PC-9 (cell line): ENCODE results near the gene SNUPN. TPM values are rescaled to one million over a fixed set of nuclear protein-coding genes. Genes with fewer than 3 reads are reported as not detected.

Experiments used
- BruUV-seq: library from RNA; stranded (reverse); fragments of 400-500 nt; replicated peaks from 2 replicates; lab custom pipeline; 2021; lab: Mats Ljungman, UMichigan
- CTCF ChIA-PET: fragments of 300-600 bp; sonication (Branson Sonifier 250); formaldehyde crosslinking; loops from one replicate; lab custom pipeline; 2022; ENCODE audit warnings: antibody characterized with exemption; lab: Charles Lee
- POLR2A ChIA-PET: fragments of 300-600 bp; sonication (Branson Sonifier 250); formaldehyde crosslinking; loops from one replicate; lab custom pipeline; 2022; ENCODE audit warnings: antibody characterized with exemption; ENCODE audit not compliant: unreplicated experiment; lab: Charles Lee
- DNase-seq, 2 experiments: peaks; one replicate each; pipeline versions ENCODE4 v3.0.0 to v3.0.0-alpha.2; 2015 to 2022; ENCODE audit warnings: mixed read lengths in 1 of 2
- H2AFZ ChIP-seq: fragments of 200-600 bp; sonication (generic); 2 replicates; pipeline ENCODE4 v1.8.1; 2017; ENCODE audit warnings: antibody characterized with exemption
- H3F3A ChIP-seq: fragments of 200-600 bp; sonication (generic); 2 replicates; pipeline ENCODE4 v1.8.1; 2017; ENCODE audit warnings: antibody characterized with exemption, mild to moderate bottlenecking, low read depth; ENCODE audit not compliant: insufficient read depth
- H3K27ac ChIP-seq: fragments of 200-600 bp; sonication (generic); 2 replicates; pipeline ENCODE4 v1.6.1; 2016; ENCODE audit warnings: mixed run types
- H3K27me3 ChIP-seq: fragments of 200-600 bp; sonication (generic); 2 replicates; pipeline ENCODE4 v1.6.1; 2016; ENCODE audit warnings: low read depth, mixed run types; ENCODE audit not compliant: insufficient read depth
- H3K36me3 ChIP-seq: fragments of 200-600 bp; sonication (generic); 2 replicates; pipeline ENCODE4 v1.6.1; 2016; ENCODE audit warnings: low read depth, mixed run types
- H3K4me1 ChIP-seq: fragments of 200-600 bp; sonication (generic); replicated peaks from 2 replicates; pipeline ENCODE4 v1.6.1; 2016; ENCODE audit warnings: mixed run types; ENCODE audit not compliant: insufficient read depth
- H3K4me2 ChIP-seq: fragments of 200-600 bp; sonication (generic); 2 replicates; pipeline ENCODE4 v1.6.1; 2017; ENCODE audit warnings: mixed run types
- H3K4me3 ChIP-seq: fragments of 200-600 bp; sonication (generic); 2 replicates; pipeline ENCODE4 v1.6.1; 2016; ENCODE audit warnings: mixed run types
- H3K79me2 ChIP-seq: fragments of 200-600 bp; sonication (generic); 2 replicates; pipeline ENCODE4 v1.6.1; 2017; ENCODE audit warnings: low read depth, mixed run types
- H3K9me2 ChIP-seq: fragments of 200-600 bp; sonication (generic); 2 replicates; pipeline ENCODE4 v1.8.1; 2017; ENCODE audit warnings: mild to moderate bottlenecking; ENCODE audit not compliant: insufficient read depth
- H3K9me3 ChIP-seq: fragments of 200-600 bp; sonication (generic); 2 replicates; pipeline ENCODE4 v1.8.1; 2016; ENCODE audit warnings: low read depth; ENCODE audit not compliant: insufficient read depth
- H4K20me1 ChIP-seq: fragments of 200-600 bp; sonication (generic); 2 replicates; pipeline ENCODE4 v1.8.1; 2017; ENCODE audit not compliant: insufficient read depth
- EZH2 ChIP-seq: fragments of 200-600 bp; sonication (generic); IDR thresholded peaks from 2 replicates; pipeline ENCODE4 v1.8.0; 2017; ENCODE audit warnings: antibody characterized with exemption, low read depth
- intact Hi-C: fragments of 100-400 bp; cut with micrococcal nuclease; formaldehyde crosslinking; loops from one replicate; pipeline ENCODE4 v1.10.0; 2022; ENCODE audit not compliant: unreplicated experiment
- total RNA-seq: library from RNA; stranded (reverse); gene quantifications from 2 replicates; pipeline ENCODE4 v1.2.3, GENCODE V29; 2021
- TF ChIP-seq, protein P1 (sequence below): fragments of 200-600 bp; sonication (generic); conservative IDR thresholded peaks from 2 replicates; pipeline ENCODE4 v1.6.1; 2017; ENCODE audit warnings: mixed run types, antibody characterized with exemption, mild to moderate bottlenecking, moderate library complexity

The SNUPN gene
- total RNA-seq, 1 experiment from 2014 or later, result 40.0 TPM

DNA sequence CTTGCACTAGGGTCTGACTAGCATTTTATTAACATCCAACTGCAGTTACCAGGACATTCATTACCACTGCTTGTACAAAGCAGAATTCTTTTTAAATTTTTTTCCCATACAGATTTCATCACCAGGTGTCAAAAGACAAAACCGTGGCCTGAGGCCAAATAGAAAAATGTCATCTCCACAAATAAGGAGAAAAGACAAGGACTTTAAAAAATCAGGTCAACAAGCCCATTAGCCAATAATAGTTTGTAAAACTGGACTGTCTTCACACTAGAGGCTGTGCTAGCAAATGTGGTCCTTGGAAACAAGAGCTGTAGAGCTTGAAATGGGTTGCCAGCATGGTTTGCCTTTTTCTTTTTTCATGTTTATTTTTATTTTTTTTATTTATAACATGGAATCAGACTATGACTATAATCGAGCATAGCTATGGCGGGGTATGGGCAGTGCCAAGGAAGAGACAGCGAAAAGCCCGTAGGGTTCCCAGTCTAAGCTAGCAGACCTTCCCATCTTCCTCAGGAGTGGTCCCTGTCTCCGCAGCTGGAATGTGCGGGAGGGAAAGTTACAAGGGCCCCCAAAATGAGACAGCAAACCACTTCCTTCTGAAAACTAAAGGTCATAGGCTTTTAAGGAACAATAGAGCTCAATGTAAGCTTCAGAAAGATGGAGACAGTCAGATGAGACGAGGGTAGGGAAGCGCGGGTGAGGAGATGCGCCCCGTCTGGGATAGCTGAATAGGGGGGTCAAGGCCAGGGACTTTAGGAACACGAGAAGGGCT is 47.9 kb downstream of the SNUPN start:
- Histone ChIP-seq H3K36me3 (no peaks in the 10 kb centered on the region), H3K27me3 (no peaks in the 10 kb centered on the region), H3K9me2 (no peaks in the 10 kb centered on the region), H3K4me2 (peak overlapping the region; percentile 91), H3F3A (0 out of 2 replicates have a peak, but pooled peaks cover 12% of the 10 kb centered on the region), H2AFZ (peak overlapping the region; percentile 95), H3K27ac (peak overlapping the region; percentile 26; the same call in 1 of the 2 replicates), H4K20me1 (peaks cover 7% of the 10 kb centered on the region), H3K9me3 (no peaks in the 10 kb centered on the region), H3K4me3 (peak overlapping the region; percentile 96), H3K4me1 (peaks cover 25% of the 10 kb centered on the region), H3K79me2 (peaks cover 53% of the 10 kb centered on the region)
- POLR2A ChIA-PET, result interaction anchor here (0.6 kb wide), 1 partner anchor 125 kb away, joined by 8 read pairs; no protein-coding TSS in a partner anchor
- TF ChIP-seq, protein P1, sequence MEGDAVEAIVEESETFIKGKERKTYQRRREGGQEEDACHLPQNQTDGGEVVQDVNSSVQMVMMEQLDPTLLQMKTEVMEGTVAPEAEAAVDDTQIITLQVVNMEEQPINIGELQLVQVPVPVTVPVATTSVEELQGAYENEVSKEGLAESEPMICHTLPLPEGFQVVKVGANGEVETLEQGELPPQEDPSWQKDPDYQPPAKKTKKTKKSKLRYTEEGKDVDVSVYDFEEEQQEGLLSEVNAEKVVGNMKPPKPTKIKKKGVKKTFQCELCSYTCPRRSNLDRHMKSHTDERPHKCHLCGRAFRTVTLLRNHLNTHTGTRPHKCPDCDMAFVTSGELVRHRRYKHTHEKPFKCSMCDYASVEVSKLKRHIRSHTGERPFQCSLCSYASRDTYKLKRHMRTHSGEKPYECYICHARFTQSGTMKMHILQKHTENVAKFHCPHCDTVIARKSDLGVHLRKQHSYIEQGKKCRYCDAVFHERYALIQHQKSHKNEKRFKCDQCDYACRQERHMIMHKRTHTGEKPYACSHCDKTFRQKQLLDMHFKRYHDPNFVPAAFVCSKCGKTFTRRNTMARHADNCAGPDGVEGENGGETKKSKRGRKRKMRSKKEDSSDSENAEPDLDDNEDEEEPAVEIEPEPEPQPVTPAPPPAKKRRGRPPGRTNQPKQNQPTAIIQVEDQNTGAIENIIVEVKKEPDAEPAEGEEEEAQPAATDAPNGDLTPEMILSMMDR, result no peak
- no peak for TF ChIP-seq EZH2
- TSS peak; percentile 24 for BruUV-seq
- intact Hi-C loops, result loop anchor here (2.0 kb wide), 1 partner anchor 127 kb away; the partner anchor contains the start of gene SIN3A
- DNase-seq, result no peak
- CTCF ChIA-PET, result no interaction called here

DNA sequence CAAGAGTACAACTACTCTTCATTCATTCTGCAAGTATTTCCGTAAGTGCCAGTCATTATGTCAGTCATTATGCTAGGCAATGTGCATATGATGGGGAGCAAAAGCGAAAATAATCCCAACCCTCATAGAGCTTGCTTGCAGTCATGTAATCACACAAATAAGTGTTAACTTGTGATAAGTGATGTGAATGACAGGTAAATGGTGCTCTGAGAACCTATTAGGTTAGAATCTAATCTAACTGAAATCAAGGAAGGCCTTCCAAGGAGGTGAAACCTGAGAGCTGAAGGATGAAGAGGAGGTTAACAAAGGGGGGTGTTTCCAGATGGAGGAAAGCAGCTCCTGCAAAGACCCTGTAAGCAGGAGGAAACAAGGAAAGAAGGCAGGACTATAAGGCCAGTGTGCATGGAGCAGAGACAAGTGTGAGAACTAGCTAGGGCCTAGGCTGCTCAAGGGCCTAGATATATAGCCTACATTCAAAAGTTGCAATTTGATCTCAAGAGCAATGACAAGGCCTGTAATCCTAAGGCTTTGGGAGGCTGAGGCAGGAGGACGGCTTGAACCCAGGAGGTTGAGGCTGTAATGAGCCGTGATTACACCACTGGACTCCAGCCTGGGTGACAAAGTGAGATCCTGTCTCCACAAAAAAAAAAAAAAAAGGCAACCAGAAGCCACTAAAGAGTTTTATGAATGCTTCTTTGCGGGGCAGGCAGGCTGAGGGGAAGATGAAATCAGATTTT is 51.7 kb downstream of the SNUPN start:
- CTCF ChIA-PET, result no interaction called here

More for the DNA sequence above, 51.7 kb downstream of the SNUPN start:
- POLR2A ChIA-PET, result no interaction called here
- H3F3A ChIP-seq, result 0 out of 2 replicates have a peak, but pooled peaks cover 12% of the 10 kb centered on the region
- H3K27ac ChIP-seq, result peak overlapping the region; percentile 43; the same call in 1 of the 2 replicates
- H4K20me1 ChIP-seq, result peaks cover 7% of the 10 kb centered on the region
- H3K4me1 ChIP-seq, result peaks cover 25% of the 10 kb centered on the region
- BruUV-seq, result no TSS peak
- H3K9me2 ChIP-seq, result no peaks in the 10 kb centered on the region
- H3K27me3 ChIP-seq, result no peaks in the 10 kb centered on the region
- intact Hi-C loops, result no loop called here
- peaks cover 84% of the 10 kb centered on the region for H3K79me2 ChIP-seq
- TF ChIP-seq EZH2, result no peak
- TF ChIP-seq, protein P1, result no peak
- H3K4me2 ChIP-seq, result peak overlapping the region; percentile 23; the same call in 1 of the 2 replicates
- H3K9me3 ChIP-seq, result no peaks in the 10 kb centered on the region
- H2AFZ ChIP-seq, result no peak overlapping the region
- DNase-seq, result no peak
- no peaks in the 10 kb centered on the region for H3K36me3 ChIP-seq
- no peak overlapping the region for H3K4me3 ChIP-seq
